ENCODE results near the gene CDH4. TPM values are rescaled to one million over a fixed set of nuclear protein-coding genes. Genes with fewer than 3 reads are reported as not detected.

The CDH4 gene
- polyA plus RNA-seq, 4 donors, result 5.6 to 8.8 (median 7.0) TPM

- DNase-seq (ENCODE audit: low read depth in 4 of 4, low spot score in 2 of 4), result no peak
Measured at GRCh38 chr20:61839223-61839911, 587.3 kb downstream of the CDH4 start.

GRCh38 chr20:61839912-61840778 lies 588.1 kb downstream of the CDH4 start:
- DNase-seq (ENCODE audit: low read depth in 4 of 4, low spot score in 2 of 4), result no peak

GRCh38 chr20:61840779-61841455 lies 588.9 kb downstream of the CDH4 start:
- no peak for DNase-seq (ENCODE audit: low read depth in 4 of 4, low spot score in 2 of 4)

GRCh38 chr20:61841551-61841950 lies 589.5 kb downstream of the CDH4 start:
- no peak for DNase-seq (ENCODE audit: low read depth in 4 of 4, low spot score in 2 of 4)

GRCh38 chr20:61841966-61842365 lies 589.9 kb downstream of the CDH4 start:
- no peak for DNase-seq (ENCODE audit: low read depth in 4 of 4, low spot score in 2 of 4)

GRCh38 chr20:61844621-61845020 lies 592.6 kb downstream of the CDH4 start:
- DNase-seq (ENCODE audit: low read depth in 4 of 4, low spot score in 2 of 4), result no peak

- no peak for DNase-seq (ENCODE audit: low read depth in 4 of 4, low spot score in 2 of 4)
Measured at GRCh38 chr20:61845233-61845671, 593.2 kb downstream of the CDH4 start.

GRCh38 chr20:61846074-61846473 lies 594.0 kb downstream of the CDH4 start:
- no peak for DNase-seq (ENCODE audit: low read depth in 4 of 4, low spot score in 2 of 4)

- DNase-seq (ENCODE audit: low read depth in 4 of 4, low spot score in 2 of 4), result no peak
Measured at GRCh38 chr20:61846741-61847419, 594.8 kb downstream of the CDH4 start.

GRCh38 chr20:61847420-61847748 lies 595.3 kb downstream of the CDH4 start:
- no peak for DNase-seq (ENCODE audit: low read depth in 4 of 4, low spot score in 2 of 4)

- no peak for DNase-seq (ENCODE audit: low read depth in 4 of 4, low spot score in 2 of 4)
Measured at GRCh38 chr20:61847986-61848385, 595.9 kb downstream of the CDH4 start.

- no peak for DNase-seq (ENCODE audit: low read depth in 4 of 4, low spot score in 2 of 4)
Measured at GRCh38 chr20:61848851-61849250, 596.8 kb downstream of the CDH4 start.

GRCh38 chr20:61849376-61849775 lies 597.3 kb downstream of the CDH4 start:
- DNase-seq (ENCODE audit: low read depth in 4 of 4, low spot score in 2 of 4), result no peak

GRCh38 chr20:61849822-61850221 lies 597.8 kb downstream of the CDH4 start:
- no peak for DNase-seq (ENCODE audit: low read depth in 4 of 4, low spot score in 2 of 4)

GRCh38 chr20:61850457-61850856 lies 598.4 kb downstream of the CDH4 start:
- no peak for DNase-seq (ENCODE audit: low read depth in 4 of 4, low spot score in 2 of 4)

- no peak for DNase-seq (ENCODE audit: low read depth in 4 of 4, low spot score in 2 of 4)
Measured at GRCh38 chr20:61850926-61851900, 599.2 kb downstream of the CDH4 start.

- no peak for DNase-seq (ENCODE audit: low read depth in 4 of 4, low spot score in 2 of 4)
Measured at GRCh38 chr20:61852268-61853072, 600.4 kb downstream of the CDH4 start.

GRCh38 chr20:61853073-61854005 lies 601.3 kb downstream of the CDH4 start:
- DNase-seq (ENCODE audit: low read depth in 4 of 4, low spot score in 2 of 4), result no peak

All from left renal cortex interstitium (tissue), 4 donors.